ENCODE measurements around the gene MYOF. TPM values are rescaled to one million over a fixed set of nuclear protein-coding genes. Genes with fewer than 3 reads are reported as not detected.

Gene MYOF
- total RNA-seq, 2 experiments from 2014 or later = 4.9 to 5.4 TPM

DNA sequence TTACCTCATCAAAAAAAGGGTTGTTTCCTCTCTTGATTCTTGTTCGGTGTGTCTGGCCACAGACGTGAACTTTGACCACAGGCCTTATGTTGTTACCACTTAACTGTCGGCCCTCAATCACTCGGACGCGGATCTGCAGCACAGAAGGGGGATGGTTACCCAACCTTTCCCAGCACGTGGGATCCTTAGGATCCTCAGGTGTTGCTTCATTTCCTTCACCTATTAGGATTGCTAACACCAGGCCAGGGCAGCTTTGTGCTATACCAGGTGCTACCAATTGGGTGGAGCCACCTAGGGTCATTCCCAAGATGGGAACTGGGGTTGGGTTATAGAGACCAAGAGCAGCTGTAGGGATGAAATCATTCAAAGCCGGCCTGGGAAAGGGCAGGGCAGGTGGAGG is 73.4 kb downstream of the MYOF start:
- ChIA-PET POLR2A (interaction anchor here (0.6 to 0.9 kb wide), 2 partner anchors 87 to 159 kb away, joined by 3 read pairs; partner anchors contain the start of gene CEP55), CTCF (interaction anchor here (2.7 to 6.3 kb wide), 2 partner anchors 32 to 74 kb away, joined by 16 to 22 read pairs; partner anchors contain the start of gene MYOF)
- TF ChIP-seq, protein P1, sequence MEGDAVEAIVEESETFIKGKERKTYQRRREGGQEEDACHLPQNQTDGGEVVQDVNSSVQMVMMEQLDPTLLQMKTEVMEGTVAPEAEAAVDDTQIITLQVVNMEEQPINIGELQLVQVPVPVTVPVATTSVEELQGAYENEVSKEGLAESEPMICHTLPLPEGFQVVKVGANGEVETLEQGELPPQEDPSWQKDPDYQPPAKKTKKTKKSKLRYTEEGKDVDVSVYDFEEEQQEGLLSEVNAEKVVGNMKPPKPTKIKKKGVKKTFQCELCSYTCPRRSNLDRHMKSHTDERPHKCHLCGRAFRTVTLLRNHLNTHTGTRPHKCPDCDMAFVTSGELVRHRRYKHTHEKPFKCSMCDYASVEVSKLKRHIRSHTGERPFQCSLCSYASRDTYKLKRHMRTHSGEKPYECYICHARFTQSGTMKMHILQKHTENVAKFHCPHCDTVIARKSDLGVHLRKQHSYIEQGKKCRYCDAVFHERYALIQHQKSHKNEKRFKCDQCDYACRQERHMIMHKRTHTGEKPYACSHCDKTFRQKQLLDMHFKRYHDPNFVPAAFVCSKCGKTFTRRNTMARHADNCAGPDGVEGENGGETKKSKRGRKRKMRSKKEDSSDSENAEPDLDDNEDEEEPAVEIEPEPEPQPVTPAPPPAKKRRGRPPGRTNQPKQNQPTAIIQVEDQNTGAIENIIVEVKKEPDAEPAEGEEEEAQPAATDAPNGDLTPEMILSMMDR (IDR thresholded peaks at IDR 0.05) = no peak
- no peaks in the 10 kb centered on the region for H3K9me3 Mint-ChIP-seq
- no peak for ATAC-seq
- H3K36me3 Mint-ChIP-seq (ENCODE audit: low read depth) = peaks cover 2% of the 10 kb centered on the region
- intact Hi-C loops (cut with micrococcal nuclease) = no loop called here
- no peaks in the 10 kb centered on the region for H3K27me3 Mint-ChIP-seq
- no peak overlapping the region for H3K27ac Mint-ChIP-seq
- H3K4me1 Mint-ChIP-seq (ENCODE audit: low read depth) = peaks cover 37% of the 10 kb centered on the region
- no peak for DNase-seq
- no peak overlapping the region for H3K4me3 Mint-ChIP-seq

DNA sequence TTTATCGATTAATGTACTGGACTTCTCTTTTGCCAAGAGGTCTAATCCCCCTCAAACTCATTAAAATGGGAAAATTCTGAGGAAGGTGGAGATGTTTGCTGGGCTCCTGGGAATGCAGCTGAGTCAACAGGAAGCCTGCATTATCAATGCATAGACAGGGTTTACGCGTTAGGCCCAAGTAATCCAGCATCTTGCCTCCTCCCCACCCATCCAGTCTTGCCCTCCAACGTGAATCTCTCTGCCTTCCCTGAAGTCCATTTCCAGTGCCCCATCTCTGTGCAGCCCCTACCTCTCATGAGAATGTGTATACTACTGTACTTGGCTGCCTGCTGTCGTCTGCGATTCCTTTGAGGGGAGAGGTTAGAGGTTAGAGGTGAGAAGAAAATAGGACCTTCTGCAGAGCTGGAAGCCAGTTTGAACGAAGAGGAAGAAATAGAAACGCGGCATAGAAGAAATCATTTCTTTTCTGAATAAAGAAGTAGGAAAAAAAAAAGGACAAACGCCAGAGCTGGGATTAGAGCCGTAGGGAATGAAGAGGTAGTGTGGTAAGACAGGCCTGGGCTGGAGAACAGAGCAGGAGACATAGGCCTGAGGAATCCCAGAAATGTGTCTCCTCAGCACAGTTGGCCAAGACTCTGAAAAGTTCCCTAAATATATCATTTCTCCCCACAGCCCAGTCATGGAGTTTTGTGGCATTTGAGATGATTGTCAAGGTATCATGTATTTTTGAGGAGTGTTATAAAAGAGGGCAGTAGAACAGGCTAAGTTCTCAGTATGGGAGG is 75.6 kb downstream of the MYOF start:
- H3K27ac Mint-ChIP-seq = no peak overlapping the region
- CTCF ChIA-PET = interaction anchor here (1.1 to 2.1 kb wide), 2 partner anchors 30 to 77 kb away, joined by 3 to 7 read pairs; no protein-coding TSS in a partner anchor

DNA sequence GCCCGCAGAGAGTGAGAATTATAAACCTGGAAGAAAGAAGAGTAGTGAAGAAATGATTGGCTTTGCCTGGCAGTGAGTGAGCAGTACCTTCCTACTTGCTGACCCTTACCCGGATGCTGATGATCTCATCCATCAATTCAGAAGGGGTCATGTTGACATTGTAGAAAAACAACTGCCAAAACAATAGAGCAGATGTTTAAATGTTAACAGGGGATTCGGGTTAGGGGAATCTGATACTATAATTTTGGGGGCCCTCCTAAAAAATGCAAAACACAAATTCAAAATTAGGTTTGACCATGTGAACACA is 78.1 kb downstream of the MYOF start:
- Mint-ChIP-seq H3K4me3 (no peak overlapping the region), H3K27ac (no peak overlapping the region), H3K27me3 (no peaks in the 10 kb centered on the region), H3K4me1 (ENCODE audit: low read depth) (peaks cover 5% of the 10 kb centered on the region), H3K36me3 (ENCODE audit: low read depth) (no peaks in the 10 kb centered on the region), H3K9me3 (no peaks in the 10 kb centered on the region)
- no peak for ATAC-seq
- ChIA-PET POLR2A (no interaction called here), CTCF (interaction anchor here (1.0 to 1.5 kb wide), 2 partner anchors 8 to 28 kb away, joined by 5 to 6 read pairs; no protein-coding TSS in a partner anchor)
- intact Hi-C loops (cut with micrococcal nuclease) = no loop called here
- DNase-seq = no peak
- TF ChIP-seq, protein P1 (IDR thresholded peaks at IDR 0.05) = no peak

More for the DNA sequence above, 75.6 kb downstream of the MYOF start:
- Mint-ChIP-seq H3K4me1 (ENCODE audit: low read depth) (peaks cover 20% of the 10 kb centered on the region), H3K36me3 (ENCODE audit: low read depth) (no peaks in the 10 kb centered on the region), H3K9me3 (no peaks in the 10 kb centered on the region), H3K27me3 (no peaks in the 10 kb centered on the region), H3K4me3 (no peak overlapping the region)
- intact Hi-C loops (cut with micrococcal nuclease) = no loop called here
- no peak for ATAC-seq
- DNase-seq = no peak
- TF ChIP-seq, protein P1 (IDR thresholded peaks at IDR 0.05) = no peak
- POLR2A ChIA-PET = no interaction called here

DNA sequence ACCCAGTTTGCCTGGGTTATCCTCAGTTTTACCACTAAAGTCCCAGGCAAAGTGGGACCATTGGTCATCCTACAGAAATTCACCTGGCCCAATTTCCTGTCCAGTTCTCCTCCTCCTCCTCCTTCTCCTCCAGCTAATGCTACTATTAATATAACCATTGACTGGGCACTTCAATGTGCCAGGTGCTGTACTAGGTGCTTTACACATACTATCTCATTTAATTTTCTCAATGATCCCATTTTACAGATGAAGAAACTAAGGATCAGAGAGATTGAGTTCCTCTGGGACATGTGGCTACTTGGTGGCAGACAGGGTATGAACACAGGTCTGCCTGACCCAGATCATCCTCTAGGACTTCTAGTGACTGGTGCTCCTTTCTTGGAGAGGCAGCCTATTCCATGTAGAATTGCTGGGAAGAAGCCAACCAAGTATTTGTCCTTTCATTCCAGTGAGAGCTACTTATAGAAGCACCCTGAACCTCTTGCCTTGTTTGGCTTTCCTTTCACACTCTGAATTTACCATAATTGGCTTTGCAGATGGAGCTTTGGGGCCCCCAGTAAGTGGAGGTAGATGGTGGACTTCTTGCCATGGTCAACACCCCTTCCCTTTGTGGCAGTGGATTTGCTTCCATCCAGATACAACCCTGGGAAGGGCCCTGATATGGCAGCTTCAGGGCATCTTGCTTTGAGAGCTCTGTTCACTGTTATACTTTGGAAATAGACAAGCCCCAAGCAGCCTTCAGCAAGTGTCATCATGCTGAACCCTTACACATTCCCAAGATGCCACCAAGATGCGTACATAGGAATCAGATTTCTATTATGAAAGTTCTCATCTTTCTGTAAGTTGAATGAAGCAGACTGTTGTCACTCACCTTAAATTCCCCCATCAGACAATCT is 78.7 kb downstream of the MYOF start:
- Mint-ChIP-seq H3K36me3 (ENCODE audit: low read depth) (no peaks in the 10 kb centered on the region), H3K27me3 (no peaks in the 10 kb centered on the region), H3K27ac (no peak overlapping the region), H3K9me3 (no peaks in the 10 kb centered on the region), H3K4me3 (no peak overlapping the region), H3K4me1 (ENCODE audit: low read depth) (peaks cover 2% of the 10 kb centered on the region)
- POLR2A ChIA-PET = interaction anchor here (0.7 kb wide), 1 partner anchor 9 kb away, joined by 3 read pairs; no protein-coding TSS in a partner anchor
- TF ChIP-seq, protein P1 (IDR thresholded peaks at IDR 0.05) = no peak
- DNase-seq (no peak), ATAC-seq (no peak)
- CTCF ChIA-PET = interaction anchor here (0.9 to 1.5 kb wide), 3 partner anchors 9 to 28 kb away, joined by 3 to 6 read pairs (median 5); no protein-coding TSS in a partner anchor
- intact Hi-C loops (cut with micrococcal nuclease) = no loop called here

Measured in activated CD8-positive, alpha-beta T cell treated with anti-CD3 and anti-CD28 coated beads for 36 hours (primary cell).